ENCODE results near the gene AGXT2.

AGXT2 gene

GRCh38 chr5:35047785-35048404 lies at the start of gene AGXT2:
TSS of gene AGXT2 (minus strand) at chr5:35047949. CDS start at chr5:35047892, 57 bp downstream.
- no peak within 1 kb of the TSS for H3K4me3 ChIP-seq (ENCODE audit: low read depth in 1 of 2, low read length in 1 of 2)
- H3K27me3 ChIP-seq = no peaks in the 10 kb centered on the region
- H3K27ac ChIP-seq = no peak within 1 kb of the TSS
- no peak for TF ChIP-seq CTCF (IDR thresholded peaks at IDR 0.05)
- no peaks in the 10 kb centered on the region for H3K4me1 ChIP-seq (ENCODE audit: control insufficient read depth in 1 of 2, insufficient read depth in 1 of 2, low read depth in 1 of 2, low read length in 1 of 2)
- H3K9me3 ChIP-seq = no peaks in the 10 kb centered on the region
- no peaks in the 10 kb centered on the region for H3K36me3 ChIP-seq

DNA sequence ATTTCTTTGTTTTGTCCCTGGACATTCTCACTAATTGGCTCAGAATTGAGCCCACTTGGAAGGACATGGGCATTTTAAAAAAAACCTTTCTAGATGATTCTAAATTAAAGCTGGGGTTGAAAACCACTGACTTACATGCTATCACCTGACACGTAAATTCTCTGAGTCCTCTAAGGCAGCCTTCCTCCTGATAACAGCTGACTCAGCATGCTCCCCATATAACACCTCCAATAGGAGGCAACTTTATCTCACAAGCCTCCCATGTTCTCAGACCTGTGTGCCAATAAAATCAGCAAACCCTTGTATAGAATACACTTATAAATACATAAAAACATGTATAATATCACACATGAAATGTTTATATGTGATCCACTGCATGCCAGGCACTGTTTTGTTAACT lies 49.2 kb upstream of the AGXT2 start:
- TF ChIP-seq CTCF (IDR thresholded peaks at IDR 0.05) = no peak
- Histone ChIP-seq H3K4me1 (ENCODE audit: control insufficient read depth in 1 of 2, insufficient read depth in 1 of 2, low read depth in 1 of 2, low read length in 1 of 2) (no peaks in the 10 kb centered on the region), H3K27ac (no peak overlapping the region), H3K36me3 (no peaks in the 10 kb centered on the region), H3K4me3 (ENCODE audit: low read depth in 1 of 2, low read length in 1 of 2) (no peak overlapping the region), H3K9me3 (no peaks in the 10 kb centered on the region), H3K27me3 (no peaks in the 10 kb centered on the region)

DNA sequence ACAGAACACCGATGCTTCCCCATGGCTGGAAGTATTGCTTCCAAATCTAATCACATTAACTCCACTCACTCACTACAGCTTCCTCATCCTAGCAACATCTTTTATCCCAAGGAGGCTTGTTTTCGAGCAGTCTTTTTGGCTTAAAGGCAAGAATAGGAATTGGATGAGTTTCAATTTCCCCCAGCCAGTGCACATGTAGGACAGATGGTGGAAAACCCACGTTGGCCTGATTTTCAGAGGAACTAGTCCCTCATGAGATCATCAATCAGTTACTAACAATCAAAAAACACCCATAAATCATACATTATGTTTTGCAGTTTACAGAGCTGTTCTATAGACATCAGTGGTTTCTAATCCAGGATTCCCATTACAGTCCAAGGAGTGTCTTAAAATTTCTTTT lies 48.5 kb upstream of the AGXT2 start:
- Histone ChIP-seq H3K4me3 (ENCODE audit: low read depth in 1 of 2, low read length in 1 of 2) (no peak overlapping the region), H3K36me3 (no peaks in the 10 kb centered on the region), H3K27ac (no peak overlapping the region), H3K4me1 (ENCODE audit: control insufficient read depth in 1 of 2, insufficient read depth in 1 of 2, low read depth in 1 of 2, low read length in 1 of 2) (no peaks in the 10 kb centered on the region), H3K27me3 (no peaks in the 10 kb centered on the region), H3K9me3 (no peaks in the 10 kb centered on the region)
- no peak for TF ChIP-seq CTCF (IDR thresholded peaks at IDR 0.05)

DNA sequence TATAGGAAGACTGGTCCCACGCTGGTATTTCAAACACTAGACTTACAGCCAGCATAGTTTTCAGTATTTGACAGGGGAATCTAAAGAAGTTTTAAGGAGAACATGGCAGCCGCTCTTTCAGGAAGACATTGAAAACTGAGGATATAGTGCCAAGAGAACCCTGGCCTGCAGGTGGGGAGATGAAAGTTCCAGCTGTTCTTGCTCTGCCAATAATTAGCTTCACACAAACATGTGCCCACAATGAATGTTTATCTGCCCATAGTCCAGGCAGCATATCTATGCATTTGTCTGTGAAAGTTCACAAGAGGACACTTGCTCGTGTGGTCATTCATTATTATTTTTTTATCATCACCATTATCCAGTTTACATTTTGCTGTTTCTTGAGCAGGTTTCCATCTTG lies 47.6 kb upstream of the AGXT2 start:
- no peak for TF ChIP-seq CTCF (IDR thresholded peaks at IDR 0.05)
- no peaks in the 10 kb centered on the region for H3K36me3 ChIP-seq
- H3K4me3 ChIP-seq (ENCODE audit: low read depth in 1 of 2, low read length in 1 of 2) = no peak overlapping the region
- H3K27me3 ChIP-seq = no peaks in the 10 kb centered on the region
- H3K4me1 ChIP-seq (ENCODE audit: control insufficient read depth in 1 of 2, insufficient read depth in 1 of 2, low read depth in 1 of 2, low read length in 1 of 2) = no peaks in the 10 kb centered on the region
- H3K9me3 ChIP-seq = no peaks in the 10 kb centered on the region
- H3K27ac ChIP-seq = no peak overlapping the region

DNA sequence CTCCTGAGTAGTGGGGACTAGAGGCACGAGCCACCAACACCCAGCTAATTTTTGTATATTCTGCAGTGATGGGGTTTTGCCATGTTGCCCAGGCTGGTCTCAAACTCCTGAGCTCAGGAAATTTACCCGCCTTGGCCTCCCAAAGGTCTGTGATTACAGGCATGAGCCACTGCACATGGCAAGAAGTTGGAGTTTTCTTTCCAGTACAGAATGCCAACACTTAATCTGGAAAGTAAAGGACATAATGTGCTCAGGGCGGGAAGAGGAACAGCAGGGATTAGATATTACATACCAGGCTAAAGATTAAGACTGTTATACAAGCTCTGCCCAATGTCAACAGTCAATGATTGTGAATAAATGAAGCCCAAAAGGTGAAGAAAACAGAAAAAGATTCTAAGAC lies 47.2 kb upstream of the AGXT2 start:
- H3K4me1 ChIP-seq (ENCODE audit: control insufficient read depth in 1 of 2, insufficient read depth in 1 of 2, low read depth in 1 of 2, low read length in 1 of 2) = no peaks in the 10 kb centered on the region
- TF ChIP-seq CTCF (IDR thresholded peaks at IDR 0.05) = no peak
- no peaks in the 10 kb centered on the region for H3K9me3 ChIP-seq
- no peaks in the 10 kb centered on the region for H3K36me3 ChIP-seq
- H3K27ac ChIP-seq = no peak overlapping the region
- no peaks in the 10 kb centered on the region for H3K27me3 ChIP-seq
- H3K4me3 ChIP-seq (ENCODE audit: low read depth in 1 of 2, low read length in 1 of 2) = no peak overlapping the region

- Histone ChIP-seq H3K4me3 (ENCODE audit: low read depth in 1 of 2, low read length in 1 of 2) (no peak overlapping the region), H3K9me3 (no peaks in the 10 kb centered on the region), H3K27me3 (peaks cover under 1% of the 10 kb centered on the region), H3K4me1 (ENCODE audit: control insufficient read depth in 1 of 2, insufficient read depth in 1 of 2, low read depth in 1 of 2, low read length in 1 of 2) (no peaks in the 10 kb centered on the region), H3K27ac (no peak overlapping the region), H3K36me3 (no peaks in the 10 kb centered on the region)
- TF ChIP-seq CTCF (IDR thresholded peaks at IDR 0.05) = no peak
Observed at GRCh38 chr5:35092703-35093102, 45.0 kb upstream of the AGXT2 start.

All from neutrophil (primary cell).